K562 (cell line): ENCODE results near the gene CLCN2. TPM values are rescaled to one million over a fixed set of nuclear protein-coding genes. Genes with fewer than 3 reads are reported as not detected.

ENCODE experiments used
- CBFA2T2 ChIP-seq: fragments of 450-650 bp; conservative IDR thresholded peaks from 2 replicates; pipeline ENCODE4 v1.6.1; 2017; ENCODE audit warnings: mild to moderate bottlenecking
- CHD4 ChIP-seq: fragments of 200-600 bp; sonication (generic); IDR thresholded peaks from 3 replicates; pipeline ENCODE4 v1.6.1; 2012; ENCODE audit warnings: low read depth, mild to moderate bottlenecking, mixed read lengths, low read length, inconsistent platforms; ENCODE audit not compliant: insufficient read depth, insufficient replicate concordance, poor library complexity, severe bottlenecking
- ESRRB ChIP-seq: fragments of 250-450 bp; sonication (Bioruptor Pico); IDR thresholded peaks from 2 replicates; pipeline ENCODE4 v1.5.0; 2020; ENCODE audit warnings: mild to moderate bottlenecking, moderate library complexity, borderline replicate concordance
- HSF4 ChIP-seq: fragments of 250-450 bp; sonication (Bioruptor Pico); IDR thresholded peaks from 2 replicates; pipeline ENCODE4 v2.1.2; 2022; ENCODE audit warnings: mild to moderate bottlenecking, moderate library complexity, borderline replicate concordance
- KDM1A ChIP-seq, 2 experiments: fragments of 450-650 bp; IDR thresholded peaks; 2 replicates each; pipeline ENCODE4 v1.6.1; 2016; ENCODE audit warnings: mild to moderate bottlenecking in 2 of 2
- L3MBTL2 ChIP-seq: fragments of 450-650 bp; IDR thresholded peaks from 2 replicates; pipeline ENCODE4 v1.6.1; 2016; ENCODE audit warnings: mild to moderate bottlenecking, moderate library complexity
- MGA ChIP-seq: fragments of 450-650 bp; IDR thresholded peaks from 2 replicates; pipeline ENCODE4 v1.6.1; 2016; ENCODE audit warnings: mild to moderate bottlenecking, moderate library complexity
- PYGO2 ChIP-seq: fragments of 450-650 bp; IDR thresholded peaks from 2 replicates; pipeline ENCODE4 v1.6.1; 2016; ENCODE audit warnings: mild to moderate bottlenecking, missing genetic modification characterization, moderate library complexity, missing compliant biosample characterization
- RBM34 ChIP-seq: fragments of 200-400 bp; formaldehyde crosslinking; IDR thresholded peaks from 2 replicates; pipeline ENCODE4 v1.6.1; 2018; ENCODE audit warnings: low read length, borderline replicate concordance; ENCODE audit not compliant: insufficient read depth
- SMARCA5 ChIP-seq: fragments of 450-650 bp; IDR thresholded peaks from 2 replicates; pipeline ENCODE4 v1.6.1; 2016
- ZC3H8 ChIP-seq: fragments of 450-650 bp; IDR thresholded peaks from 2 replicates; pipeline ENCODE4 v1.6.1; 2017
- ZNF263 ChIP-seq: sonication (generic); formaldehyde crosslinking; IDR thresholded peaks from 2 replicates; pipeline ENCODE4 v1.8.0; 2022; ENCODE audit warnings: mild to moderate bottlenecking, missing genetic modification reagents, borderline replicate concordance
- ZNF561 ChIP-seq: fragments of 450-650 bp; formaldehyde crosslinking; conservative IDR thresholded peaks from 2 replicates; pipeline ENCODE4 v1.4.0; 2020; ENCODE audit warnings: mild to moderate bottlenecking, moderate library complexity
- polyA plus RNA-seq, 8 experiments: library from polyadenylated mRNA; depleted of rRNA in 4 of 8; stranded (reverse) in 5 of 8; unstranded in 3 of 8; fragments of >200 nt; fragmentation: Nextera tagmentation in 2 of 8; fragmentation: Illumina TruSeq in 1 of 8; extraction: Ambion mirVana in 2 of 8; extraction: Trizol in 1 of 8; gene quantifications; 2 replicates each; pipeline versions ENCODE4 v1.2.1 to v1.2.3, GENCODE V29; 2011 to 2014; ENCODE audit warnings: inconsistent platforms in 1 of 8, missing spikeins in 1 of 8
- total RNA-seq, 7 experiments: library from RNA; depleted of rRNA in 6 of 7; stranded (reverse); fragments of >200 nt in 6 of 7; fragmentation: Illumina TruSeq in 2 of 7; extraction: Trizol in 2 of 7; gene quantifications; 2 replicates each; pipeline versions ENCODE4 v1.2.1 to v1.2.3, GENCODE V29; 2011 to 2021; ENCODE audit warnings: low replicate concordance in 1 of 7
- TF ChIP-seq, protein P1 (sequence below): fragments of 250-450 bp; sonication (Bioruptor Pico); IDR thresholded peaks from 2 replicates; pipeline ENCODE4 v1.8.0; 2022; ENCODE audit warnings: moderate library complexity, mild to moderate bottlenecking, inconsistent platforms

CLCN2 gene
- total and polyA plus RNA-seq, 9 of the 15 experiments (the other 6 are each of a cell fraction or from before 2014, with no cell fraction given), result 0.10 to 14.0 (median 6.9) TPM

- TF ChIP-seq MGA, result no peak
- no peak for TF ChIP-seq ZNF561
- TF ChIP-seq CBFA2T2, result no peak
- TF ChIP-seq ZC3H8, result no peak
- TF ChIP-seq ZNF263 (CRISPR knock-in tag), result peak; percentile 24; the same call in 1 of the 2 replicates
- no peak for TF ChIP-seq PYGO2 (tag)
- TF ChIP-seq HSF4, result no peak
- TF ChIP-seq ESRRB (CRISPR knock-in tag), result no peak
- TF ChIP-seq, protein P1, sequence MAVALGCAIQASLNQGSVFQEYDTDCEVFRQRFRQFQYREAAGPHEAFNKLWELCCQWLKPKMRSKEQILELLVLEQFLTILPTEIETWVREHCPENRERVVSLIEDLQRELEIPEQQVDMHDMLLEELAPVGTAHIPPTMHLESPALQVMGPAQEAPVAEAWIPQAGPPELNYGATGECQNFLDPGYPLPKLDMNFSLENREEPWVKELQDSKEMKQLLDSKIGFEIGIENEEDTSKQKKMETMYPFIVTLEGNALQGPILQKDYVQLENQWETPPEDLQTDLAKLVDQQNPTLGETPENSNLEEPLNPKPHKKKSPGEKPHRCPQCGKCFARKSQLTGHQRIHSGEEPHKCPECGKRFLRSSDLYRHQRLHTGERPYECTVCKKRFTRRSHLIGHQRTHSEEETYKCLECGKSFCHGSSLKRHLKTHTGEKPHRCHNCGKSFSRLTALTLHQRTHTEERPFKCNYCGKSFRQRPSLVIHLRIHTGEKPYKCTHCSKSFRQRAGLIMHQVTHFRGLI (CRISPR knock-in tag), result no peak
- TF ChIP-seq SMARCA5, result peak; percentile 44; the same call in 1 of the 2 replicates
- no peak for TF ChIP-seq RBM34
- TF ChIP-seq L3MBTL2, result peak; percentile 46; the same call in 1 of the 2 replicates
- TF ChIP-seq KDM1A (IDR thresholded peaks at IDR 0.05), result peak; percentile 35 to 82; a peak in 3 of 4 replicates
- TF ChIP-seq CHD4, result peak; percentile 58
Measured at GRCh38 chr3:184381261-184382224, 20.1 kb upstream of the CLCN2 start (continued).
